HuH-7 (cell line): ENCODE results near the gene IRF4.
"Not testable (repeated sequence)": the region's sequence is repeated elsewhere in the genome, so short reads cannot be mapped to it uniquely, and the experiment has no call there.

Source experiments
- DNase-seq: peaks from one replicate; pipeline ENCODE4 v3.0.0; 2011; ENCODE audit warnings: low spot score

Gene IRF4

DNA sequence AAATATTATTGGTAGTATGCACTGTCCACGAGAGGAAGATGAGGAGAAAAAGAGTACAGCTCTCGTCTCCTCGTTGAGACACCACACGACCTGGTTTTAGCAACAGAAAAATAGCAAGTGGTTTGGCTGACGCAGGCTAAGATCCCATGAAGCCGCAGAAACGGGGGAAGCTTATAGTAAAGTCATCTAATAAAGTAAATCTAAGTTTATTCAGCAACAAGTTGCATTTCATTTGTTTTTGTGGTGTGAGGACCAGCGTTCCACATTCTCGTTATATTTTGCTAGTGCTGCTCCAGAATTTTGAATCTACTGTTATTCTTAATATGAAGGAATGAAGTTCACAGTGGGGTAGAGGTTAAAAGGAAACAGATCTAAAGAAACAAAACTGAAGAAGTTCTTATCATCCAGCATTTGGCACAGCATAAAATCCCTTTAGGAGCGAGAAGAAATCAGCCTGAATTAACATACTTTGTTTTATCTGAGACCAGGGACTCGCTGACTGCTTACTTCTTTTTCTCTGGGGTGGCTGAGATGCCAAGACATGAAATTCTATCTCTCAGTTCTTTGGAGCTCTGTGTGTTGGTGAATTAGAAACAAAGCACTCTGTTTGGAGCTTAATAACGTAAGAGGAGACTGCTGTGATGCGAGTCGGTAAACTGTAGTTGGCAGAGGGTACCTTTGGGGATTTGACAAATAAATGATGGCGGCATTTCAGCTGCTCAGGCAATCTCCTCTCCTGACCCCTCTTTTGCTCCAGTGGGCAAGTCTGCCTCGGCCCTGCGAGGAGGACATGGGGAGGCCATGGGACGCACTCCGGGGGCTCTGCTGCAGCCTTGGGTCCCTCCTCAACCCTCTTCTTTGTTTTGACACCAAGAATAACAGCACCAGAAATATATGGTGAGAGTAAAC lies 24.9 kb upstream of the IRF4 start:
- no peak for DNase-seq

DNA sequence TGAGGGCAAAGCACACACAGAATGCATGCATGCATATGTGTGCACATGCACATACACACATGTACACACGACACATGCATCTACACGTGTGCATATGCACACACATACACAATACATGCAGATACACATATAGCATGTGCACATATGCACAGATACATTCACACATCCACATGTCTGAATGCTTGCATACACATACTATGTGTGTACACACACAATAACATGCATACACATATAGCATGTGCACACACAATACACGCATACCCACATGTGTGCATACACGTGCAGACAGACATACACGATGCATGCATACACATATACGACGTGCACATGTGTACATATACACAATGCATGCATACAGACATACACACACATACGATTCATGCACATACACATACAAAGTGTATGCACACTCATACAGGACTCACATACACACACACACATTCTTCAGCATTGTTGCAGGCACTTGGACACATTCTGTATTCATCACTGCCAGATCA lies 24.2 kb upstream of the IRF4 start:
- no peak for DNase-seq

DNA sequence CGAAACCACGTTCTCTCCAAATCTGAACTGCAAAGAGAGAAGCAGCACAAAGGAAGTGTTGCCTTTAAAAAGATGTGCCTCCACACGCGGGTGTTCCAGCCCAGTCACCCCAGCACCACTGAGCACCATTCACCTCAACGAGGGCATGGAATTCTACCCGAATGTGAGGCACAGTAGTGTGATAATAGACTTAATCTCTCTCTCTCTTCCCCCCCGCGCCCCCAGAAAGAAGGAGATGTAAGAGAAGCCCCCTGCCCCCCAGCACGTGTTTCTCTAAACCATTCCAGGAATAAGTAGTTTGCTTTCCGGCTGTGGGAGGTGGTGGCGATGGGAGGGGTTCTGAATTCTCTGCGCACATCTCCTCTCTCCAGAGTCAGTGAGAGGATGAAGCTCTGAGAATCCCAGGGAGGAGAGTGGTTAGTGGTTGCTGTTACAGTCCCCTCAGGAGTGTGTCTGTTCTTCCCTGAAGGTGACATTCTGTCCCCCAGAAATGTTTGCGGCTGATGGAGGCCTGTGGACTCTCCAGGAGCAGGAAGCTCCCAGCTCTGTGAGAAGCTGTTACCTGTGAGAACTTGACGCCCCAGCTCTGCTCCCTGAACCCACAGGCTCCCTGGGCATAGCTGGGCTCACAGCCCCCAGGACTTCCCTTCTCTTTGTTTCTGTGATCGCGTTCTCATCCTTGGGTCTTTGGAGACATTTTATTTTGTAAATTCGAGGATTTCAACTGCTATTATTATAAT lies 23.5 kb upstream of the IRF4 start:
- no peak for DNase-seq

DNA sequence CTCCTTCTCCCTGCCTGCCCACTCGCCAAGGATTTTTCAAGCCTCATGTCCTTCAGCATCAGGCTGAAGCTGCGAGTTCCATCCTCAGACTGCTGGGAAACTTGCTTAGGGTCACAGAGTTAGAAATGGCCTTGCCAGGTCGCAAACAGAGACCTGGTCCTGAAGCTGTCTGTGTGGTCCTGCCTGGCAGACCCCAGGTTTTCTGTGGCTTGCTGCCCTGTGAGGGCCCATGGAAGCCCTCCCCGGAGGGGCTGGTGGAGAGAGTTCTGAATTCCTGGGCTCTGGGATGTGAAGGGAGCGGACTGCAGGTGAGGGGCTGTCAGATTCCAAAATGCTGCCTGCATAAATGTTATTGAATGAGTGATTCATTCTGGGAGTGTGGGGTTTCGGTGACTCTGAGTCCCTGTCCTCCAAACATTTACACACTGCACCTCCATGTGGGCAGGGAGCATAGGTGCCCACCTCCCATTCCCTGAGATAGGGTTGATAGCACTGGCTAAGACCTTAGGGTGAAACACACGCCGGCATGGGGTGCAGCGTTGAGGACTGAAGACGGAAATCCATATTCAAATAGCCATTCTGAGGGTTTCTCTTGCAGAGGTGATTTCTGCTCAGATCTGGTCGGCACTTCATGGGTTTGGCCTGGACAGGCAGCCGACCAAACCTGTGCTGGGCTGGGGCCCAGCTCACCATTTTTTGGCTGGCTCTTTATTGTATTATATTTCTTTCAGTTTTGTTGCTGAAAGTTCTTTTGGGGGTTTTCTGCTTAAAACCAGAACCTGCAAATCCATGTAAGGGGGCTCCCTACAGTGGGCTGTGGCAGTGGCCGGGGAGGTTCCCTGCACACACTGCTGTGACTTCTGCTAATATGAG lies 21.8 kb upstream of the IRF4 start:
- no peak for DNase-seq

DNA sequence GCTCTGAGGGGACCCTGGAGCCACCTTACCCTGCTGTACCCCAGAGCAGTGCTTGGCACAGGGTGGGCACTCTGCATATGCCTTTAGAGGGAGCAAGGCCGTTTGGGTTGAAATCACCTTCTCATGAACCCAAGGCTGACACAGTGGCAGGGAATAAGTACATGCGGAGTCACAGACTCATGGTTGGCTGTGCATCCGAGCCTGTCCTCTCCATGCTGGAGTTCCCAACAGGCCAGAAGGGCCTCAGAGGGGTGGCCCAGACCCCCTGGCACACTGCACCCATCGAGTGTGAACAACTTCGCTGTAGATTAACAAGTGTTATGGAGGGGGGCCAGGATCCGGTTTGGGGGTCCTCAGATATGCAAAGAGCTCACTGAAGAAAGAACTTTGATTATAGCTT lies 21.0 kb upstream of the IRF4 start:
- no peak for DNase-seq

DNA sequence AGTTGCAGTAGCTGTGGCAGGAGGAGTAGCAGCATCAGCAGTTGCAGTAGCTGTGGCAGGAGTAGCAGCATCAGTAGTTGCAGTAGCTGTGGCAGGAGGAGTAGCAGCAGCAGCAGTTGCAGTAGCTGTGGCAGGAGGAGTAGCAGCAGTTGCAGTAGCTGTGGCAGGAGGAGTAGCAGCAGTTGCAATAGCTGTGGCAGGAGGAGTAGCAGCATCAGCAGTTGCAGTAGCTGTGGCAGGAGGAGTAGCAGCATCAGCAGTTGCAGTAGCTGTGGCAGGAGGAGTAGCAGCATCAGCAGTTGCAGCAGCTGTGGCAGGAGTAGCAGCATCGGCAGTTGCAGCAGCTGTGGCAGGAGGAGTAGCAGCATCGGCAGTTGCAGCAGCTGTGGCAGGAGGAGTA lies 19.7 kb upstream of the IRF4 start:
- not testable (repeated sequence) for DNase-seq

DNA sequence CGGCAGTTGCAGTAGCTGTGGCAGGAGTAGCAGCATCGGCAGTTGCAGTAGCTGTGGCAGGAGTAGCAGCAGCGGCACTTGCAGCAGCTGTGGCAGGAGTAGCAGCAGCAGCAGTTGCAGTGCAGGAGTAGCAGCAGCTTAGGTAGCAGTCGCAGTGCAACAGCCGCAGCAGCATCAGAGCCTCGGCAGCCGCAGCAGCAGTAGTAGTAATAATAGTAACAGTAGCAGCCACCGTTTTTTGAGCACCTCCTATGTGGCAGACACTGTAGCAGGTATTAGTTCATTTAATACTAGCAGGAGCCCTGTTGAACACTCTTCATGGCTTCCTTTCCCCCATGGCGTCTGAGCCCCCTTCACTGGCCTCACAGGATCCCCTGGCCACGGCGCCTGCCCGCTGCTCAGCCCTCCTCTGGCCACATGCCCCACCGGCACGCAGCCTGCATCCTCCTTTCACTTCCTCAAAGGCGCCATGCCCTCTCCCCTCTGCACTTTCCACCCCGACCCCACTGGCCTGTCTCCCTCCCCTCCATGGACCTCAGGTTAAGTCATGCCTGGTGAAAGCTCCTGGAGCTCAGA lies 19.1 kb upstream of the IRF4 start:
- no peak for DNase-seq

DNA sequence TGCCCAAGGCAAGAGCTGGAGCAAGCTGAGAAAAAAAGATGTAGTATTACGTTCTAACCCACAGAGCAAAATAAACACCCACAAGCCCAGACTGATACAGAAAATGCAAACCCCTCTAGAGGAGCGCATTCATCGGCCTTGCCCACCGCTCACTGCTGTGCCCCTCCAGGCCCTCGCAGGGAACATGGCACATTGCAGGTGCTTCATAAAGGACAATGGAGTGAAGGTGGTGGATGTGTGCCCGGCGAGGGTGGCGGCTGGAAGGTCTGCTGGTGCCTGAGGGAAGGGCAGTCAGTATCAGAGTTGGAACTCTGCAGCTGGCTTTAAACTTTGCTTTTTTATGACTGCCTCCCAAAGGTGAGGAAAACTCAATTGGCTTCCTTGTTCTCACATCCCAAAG lies 18.5 kb upstream of the IRF4 start:
- DNase-seq, result no peak

DNA sequence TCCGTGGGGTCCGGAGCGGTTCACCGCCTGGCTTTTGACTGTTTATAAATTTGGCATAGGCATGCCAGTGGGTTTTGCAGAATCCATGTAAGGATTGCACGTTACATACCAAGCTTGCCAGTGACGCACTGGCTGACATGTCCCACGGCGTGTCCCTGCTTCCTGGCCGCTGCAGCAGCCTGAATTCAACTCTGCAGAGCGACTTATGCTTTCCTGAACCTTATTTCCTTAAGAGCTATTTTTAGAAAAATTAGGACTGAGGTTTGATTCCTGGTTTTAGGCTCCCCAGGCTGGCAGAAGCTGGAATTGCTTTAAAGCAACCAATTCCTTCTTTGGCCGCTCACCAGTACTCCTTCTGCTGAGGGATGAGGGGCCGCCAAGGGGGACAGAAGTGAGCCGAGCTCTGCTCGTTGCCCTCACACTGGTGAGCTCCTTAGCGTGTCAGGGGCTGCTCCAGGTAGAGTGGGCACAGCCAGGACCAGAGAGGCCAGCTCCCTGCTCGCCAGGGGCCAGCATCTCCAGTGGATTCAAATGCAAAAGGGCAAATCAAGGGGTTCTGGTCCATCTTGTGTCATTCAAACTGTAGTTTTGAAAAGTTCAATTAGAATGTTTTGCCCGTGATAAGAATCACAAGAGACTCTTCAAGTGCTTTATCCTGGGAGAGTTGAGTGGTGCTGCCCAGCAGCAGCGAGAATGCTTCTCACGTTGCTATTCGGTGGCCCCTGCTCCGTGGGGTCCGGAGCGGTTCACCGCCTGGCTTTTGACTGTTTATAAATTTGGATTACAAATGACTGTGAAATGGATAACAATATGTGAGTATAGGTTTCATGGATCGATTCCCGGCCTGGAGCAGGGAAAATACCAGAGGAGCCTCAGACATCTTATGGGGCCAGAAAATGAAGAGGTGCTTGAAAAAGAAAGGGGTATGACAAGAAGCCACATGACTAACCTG lies 17.5 kb upstream of the IRF4 start:
- DNase-seq, result no peak

DNA sequence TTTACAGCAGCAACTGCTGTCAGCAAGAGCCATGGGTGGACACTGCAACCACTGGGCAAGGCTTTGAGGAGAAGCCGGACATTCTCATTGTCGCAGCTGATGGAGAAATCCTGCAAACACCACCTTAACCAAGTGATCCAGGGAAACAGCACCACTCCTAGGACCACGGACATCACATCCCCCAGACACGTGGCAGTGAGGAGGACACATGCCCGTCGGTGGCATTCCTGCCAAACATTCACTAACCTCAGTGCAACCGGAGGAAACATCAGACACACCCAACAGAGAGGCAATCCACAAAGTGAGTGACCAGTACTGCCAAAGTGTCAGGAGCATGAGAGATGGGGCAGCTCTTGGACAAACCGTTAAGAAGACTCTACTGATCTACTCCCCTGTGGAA lies 16.6 kb upstream of the IRF4 start:
- no peak for DNase-seq

DNA sequence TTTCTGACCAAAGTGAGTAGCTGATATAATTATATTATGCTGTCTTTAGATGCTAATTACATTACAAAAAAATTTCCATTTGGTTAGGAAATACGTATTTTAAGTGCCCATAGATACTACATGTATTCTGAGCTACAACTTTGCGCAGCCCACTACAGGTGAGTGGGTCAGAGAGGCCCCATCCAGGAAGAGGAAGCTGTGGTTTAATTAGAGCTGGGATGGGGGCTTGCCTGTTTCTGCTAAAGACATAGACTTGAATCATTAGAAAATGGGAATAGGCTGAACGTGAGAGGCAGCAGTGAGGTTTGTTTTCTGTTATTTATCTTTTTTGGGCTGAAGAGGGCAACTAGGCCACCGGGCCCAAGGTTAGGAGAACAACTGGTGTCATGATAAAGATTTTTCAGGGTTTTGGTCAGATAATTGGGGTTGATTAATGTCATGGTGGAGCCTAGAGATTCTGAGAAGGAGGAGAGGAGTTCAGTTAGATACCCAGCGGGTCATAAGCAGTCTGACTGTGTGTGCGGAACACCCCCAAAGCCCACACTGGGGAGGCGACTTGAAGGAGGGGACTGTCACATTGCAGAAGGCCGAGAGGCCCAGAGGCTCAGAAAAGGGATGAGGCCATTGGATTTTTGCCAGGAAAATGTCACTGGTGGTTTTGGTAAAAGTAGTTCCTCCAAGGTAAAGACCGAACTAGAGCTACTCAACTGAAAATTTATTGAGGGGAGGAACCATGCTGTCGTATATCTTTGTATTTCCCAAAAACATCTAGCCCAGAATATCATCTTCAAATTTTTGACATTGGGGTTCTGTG lies 14.5 kb upstream of the IRF4 start:
- no peak for DNase-seq

DNA sequence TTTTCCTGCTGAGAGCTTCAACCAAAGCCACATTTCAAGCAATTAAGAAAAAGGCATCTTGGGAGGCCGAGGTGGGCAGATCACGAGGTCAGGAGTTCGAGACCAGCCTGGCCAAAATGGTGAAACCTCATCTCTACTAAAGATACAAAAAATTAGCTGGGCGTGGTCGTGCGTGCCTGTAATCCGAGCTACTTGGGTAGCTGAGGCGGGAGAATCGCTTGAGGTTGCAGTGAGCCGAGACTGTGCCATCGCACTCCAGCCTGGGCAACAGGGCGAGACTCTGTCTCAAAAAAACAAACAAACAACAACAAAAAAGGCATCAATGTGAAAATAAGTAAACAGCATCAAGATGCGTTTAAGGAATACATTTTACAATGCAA lies 13.9 kb upstream of the IRF4 start:
- DNase-seq, result not testable (repeated sequence)

DNA sequence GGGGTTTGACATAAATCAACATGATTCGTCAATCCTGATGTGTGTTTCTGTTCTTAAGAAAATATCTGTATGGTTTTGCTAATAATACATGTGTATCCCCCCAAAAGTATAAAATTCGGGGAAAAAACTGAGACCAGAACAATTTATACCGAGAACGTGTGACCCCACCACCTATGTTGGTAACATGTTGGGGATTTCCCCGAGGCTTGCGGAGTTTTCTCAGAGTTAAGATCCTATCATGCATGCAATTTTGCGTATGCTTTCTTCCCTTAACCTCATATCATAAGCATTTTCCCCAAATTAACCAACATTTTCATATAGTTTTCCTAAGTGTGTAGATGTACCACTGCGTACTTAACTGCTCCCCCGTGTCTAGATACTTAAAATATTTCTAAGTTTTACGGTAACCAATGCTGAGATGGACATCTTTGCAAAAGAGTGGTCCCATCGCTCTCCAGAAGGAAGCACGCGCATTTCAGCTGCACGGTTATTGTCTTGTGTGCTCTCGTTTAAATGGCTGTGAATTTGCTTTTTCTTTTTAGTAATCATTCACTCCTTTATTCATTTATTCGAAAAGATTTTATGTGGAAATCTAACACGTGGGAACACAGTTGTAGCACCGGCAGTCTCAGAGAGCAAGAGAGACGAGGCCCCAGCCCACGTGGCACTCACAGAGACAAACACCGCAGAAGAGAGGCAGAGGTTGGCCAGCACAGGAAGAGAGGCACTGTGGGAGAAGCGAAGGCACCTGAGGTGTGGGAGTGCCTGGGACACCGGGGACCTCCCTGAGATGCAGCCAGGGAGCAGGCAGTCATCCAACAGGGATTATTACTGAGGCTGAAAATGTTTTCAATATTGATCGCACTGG lies 13.2 kb upstream of the IRF4 start:
- no peak for DNase-seq

DNA sequence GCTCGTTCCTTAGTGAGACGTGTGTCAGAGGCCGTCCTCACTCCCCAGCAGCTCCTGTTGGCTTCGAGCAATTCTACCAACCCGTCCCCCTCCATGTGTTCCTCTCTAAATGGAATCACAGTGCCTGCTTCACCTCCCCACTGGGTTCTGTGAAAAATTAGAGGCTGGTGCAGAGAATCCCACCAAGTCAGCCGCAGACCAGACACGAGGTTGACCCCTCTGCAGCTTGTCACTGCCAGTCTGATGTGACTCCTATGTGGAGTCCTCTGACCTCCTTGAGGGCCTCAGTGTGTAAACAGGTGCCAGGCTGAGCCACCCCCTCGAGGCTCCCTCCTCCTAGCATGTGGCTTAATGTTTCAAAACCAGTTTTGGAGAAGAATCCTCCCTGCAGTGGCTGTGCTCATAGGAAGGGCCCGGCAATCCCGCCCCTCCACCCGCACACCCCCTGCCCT lies 12.6 kb upstream of the IRF4 start:
- DNase-seq, result no peak

DNA sequence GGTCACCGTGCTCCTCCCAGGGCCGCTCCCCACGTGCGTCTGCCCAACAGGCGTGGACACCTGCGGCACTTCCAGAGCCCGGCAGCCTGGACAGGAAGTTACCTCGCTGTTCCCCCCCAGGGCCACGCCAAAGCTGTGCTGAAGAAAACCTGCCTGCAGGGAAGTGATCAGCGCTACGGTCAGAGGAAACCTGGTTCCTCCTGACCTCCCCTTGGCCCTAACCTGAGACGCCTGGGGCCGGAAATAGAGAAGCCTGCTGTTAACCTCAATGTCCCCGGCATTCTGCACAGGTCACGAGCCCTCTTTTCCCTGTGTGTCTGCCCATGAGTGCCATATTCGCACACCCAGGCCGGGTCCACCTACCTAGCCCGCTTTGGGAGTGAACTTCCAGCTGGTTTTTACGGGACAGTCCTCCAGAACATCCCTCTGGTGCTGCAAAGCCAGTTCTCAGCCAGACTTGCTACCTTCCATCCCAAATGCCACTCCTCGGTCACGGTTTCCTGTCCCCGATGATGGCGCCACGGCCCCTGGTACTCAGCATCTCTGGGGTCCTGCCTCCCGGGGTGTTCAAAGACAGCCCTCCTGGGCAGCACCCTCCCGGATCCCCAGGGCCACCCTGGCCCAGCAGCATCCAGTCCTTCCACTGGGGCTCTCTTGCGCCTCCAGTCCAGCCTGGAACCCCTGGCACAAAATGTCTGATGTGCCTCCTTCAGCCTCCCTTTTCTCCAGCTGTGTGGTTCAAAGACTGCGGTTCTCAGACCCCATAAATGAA lies 12.0 kb upstream of the IRF4 start:
- no peak for DNase-seq

DNA sequence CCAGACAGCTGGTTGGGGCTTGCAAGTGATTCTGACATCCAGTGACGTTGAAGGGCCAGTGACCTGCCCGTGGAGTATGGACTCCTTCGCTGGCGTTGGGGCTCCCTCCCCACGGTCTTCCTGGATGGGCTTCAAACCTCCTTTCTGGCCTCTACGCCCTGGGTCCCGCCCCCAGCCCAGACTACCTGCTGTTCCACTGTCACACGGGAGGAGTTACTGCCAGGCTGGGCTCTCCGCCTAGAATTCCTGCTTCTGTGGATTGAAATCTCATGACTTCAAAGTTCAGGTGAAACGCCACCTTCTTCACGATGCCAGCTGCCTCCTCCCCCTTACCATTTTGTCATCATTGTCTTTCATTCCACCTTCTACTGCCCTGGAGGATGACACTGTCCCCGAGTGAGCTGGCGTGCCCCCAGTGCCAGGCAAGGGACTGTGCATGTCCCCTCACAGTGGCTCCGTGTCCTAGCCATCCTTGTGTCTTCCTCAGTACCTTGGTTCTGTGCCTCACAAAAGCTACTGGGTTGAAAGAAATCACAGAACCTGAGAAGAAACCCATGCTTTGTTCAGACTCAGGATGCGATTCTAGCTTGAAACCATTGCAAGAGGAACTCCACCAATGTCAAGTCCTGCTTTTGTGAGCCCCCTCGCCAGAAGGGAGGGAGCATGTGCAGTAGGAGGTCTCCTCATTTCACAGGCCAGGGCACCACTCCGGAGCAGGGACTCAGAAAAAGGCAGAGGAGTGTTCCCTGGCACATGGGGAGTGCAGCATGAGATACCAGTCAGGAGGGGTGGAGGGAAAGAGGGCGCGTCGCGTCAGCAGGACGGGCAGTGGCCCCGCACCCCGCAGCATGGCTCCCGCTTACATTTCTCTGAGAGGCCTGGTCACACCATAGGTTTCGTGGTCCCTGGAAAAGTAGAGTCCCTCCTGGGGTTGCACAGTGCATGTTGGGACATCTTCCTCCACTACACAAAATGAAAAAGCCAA lies 11.0 kb upstream of the IRF4 start:
- DNase-seq, result no peak
